ENCODE results near the gene OFD1. TPM values are rescaled to one million over a fixed set of nuclear protein-coding genes. Genes with fewer than 3 reads are reported as not detected.

OFD1 gene
- total and polyA plus RNA-seq, 9 donors = 21.8 to 35.7 (median 32.1) TPM

- DNase-seq = no peak
- H3K4me3 ChIP-seq = no peak overlapping the region
- TF ChIP-seq POLR2A (IDR thresholded peaks at IDR 0.05) (no peak), EP300 (IDR thresholded peaks at IDR 0.05) (no peak), CTCF (IDR thresholded peaks at IDR 0.05) (no peak)
- H3K9me3 ChIP-seq = no peaks in the 10 kb centered on the region
- no peaks in the 10 kb centered on the region for H3K36me3 ChIP-seq
- 87 to 92% (median 90%) methylated on average over 3 of the region's 3 CpGs for WGBS, 3 donors
- no peak overlapping the region for H3K27ac ChIP-seq
- no peaks in the 10 kb centered on the region for H3K27me3 ChIP-seq
- intact Hi-C loops (cut with DNase I) = loop anchor here in 2 of 4 donors (10.0 kb wide), 2 partner anchors 263 to 273 kb away; partner anchors contain the start of gene GEMIN8 (in 1 of the 2)
- no peaks in the 10 kb centered on the region for H3K4me1 ChIP-seq (ENCODE audit: insufficient read depth)
Observed at GRCh38 chrX:13752141-13752540, 17.6 kb downstream of the OFD1 start.

- Histone ChIP-seq H3K27ac (no peak overlapping the region), H3K4me3 (no peak overlapping the region), H3K27me3 (no peaks in the 10 kb centered on the region), H3K4me1 (ENCODE audit: insufficient read depth) (no peaks in the 10 kb centered on the region), H3K9me3 (no peaks in the 10 kb centered on the region), H3K36me3 (no peaks in the 10 kb centered on the region)
- intact Hi-C loops (cut with DNase I) = loop anchor here in 2 of 4 donors (10.0 kb wide), 2 partner anchors 262 to 272 kb away; partner anchors contain the start of gene GEMIN8 (in 1 of the 2)
- TF ChIP-seq CTCF (IDR thresholded peaks at IDR 0.05) = no peak
- TF ChIP-seq EP300 (IDR thresholded peaks at IDR 0.05) = no peak
- TF ChIP-seq POLR2A (IDR thresholded peaks at IDR 0.05) = no peak
- DNase-seq = no peak
- WGBS, 3 donors = 66 to 78% (median 67%) methylated on average over 3 of the region's 3 CpGs
Observed at GRCh38 chrX:13752646-13753045, 18.1 kb downstream of the OFD1 start.

- H3K4me3 ChIP-seq = no peak overlapping the region
- no peaks in the 10 kb centered on the region for H3K36me3 ChIP-seq
- no peaks in the 10 kb centered on the region for H3K4me1 ChIP-seq (ENCODE audit: insufficient read depth)
- no peak for DNase-seq
- TF ChIP-seq POLR2A (IDR thresholded peaks at IDR 0.05) (no peak), CTCF (IDR thresholded peaks at IDR 0.05) (no peak), EP300 (IDR thresholded peaks at IDR 0.05) (no peak)
- H3K27me3 ChIP-seq = no peaks in the 10 kb centered on the region
- H3K27ac ChIP-seq = no peak overlapping the region
- intact Hi-C loops (cut with DNase I) = loop anchor here in 2 of 4 donors (10.0 kb wide), 2 partner anchors 260 to 270 kb away; partner anchors contain the start of gene GEMIN8 (in 1 of the 2)
- no peaks in the 10 kb centered on the region for H3K9me3 ChIP-seq
- 94 to 100% (median 95%) methylated on average over 1 of the region's 1 CpG for WGBS, 3 donors
Observed at GRCh38 chrX:13754765-13755164, 20.2 kb downstream of the OFD1 start.

- TF ChIP-seq POLR2A (IDR thresholded peaks at IDR 0.05) (no peak), CTCF (IDR thresholded peaks at IDR 0.05) (no peak), EP300 (IDR thresholded peaks at IDR 0.05) (no peak)
- WGBS, 3 donors = 91 to 97% (median 93%) methylated on average over 1 of the region's 1 CpG
- no peaks in the 10 kb centered on the region for H3K27me3 ChIP-seq
- intact Hi-C loops (cut with DNase I) = loop anchor here in 2 of 4 donors (10.0 kb wide), 2 partner anchors 260 to 270 kb away; partner anchors contain the start of gene GEMIN8 (in 1 of the 2)
- no peaks in the 10 kb centered on the region for H3K9me3 ChIP-seq
- no peak overlapping the region for H3K27ac ChIP-seq
- no peak overlapping the region for H3K4me3 ChIP-seq
- no peaks in the 10 kb centered on the region for H3K36me3 ChIP-seq
- H3K4me1 ChIP-seq (ENCODE audit: insufficient read depth) = no peaks in the 10 kb centered on the region
- DNase-seq = no peak
Observed at GRCh38 chrX:13755254-13755653, 20.7 kb downstream of the OFD1 start.
